Osteocyte (in vitro differentiated cells): ENCODE measurements around the gene CGNL1. TPM values are rescaled to one million over a fixed set of nuclear protein-coding genes. Genes with fewer than 3 reads are reported as not detected.

Source experiments
- DNase-seq: peaks from one replicate; pipeline ENCODE4 v3.0.0; 2021; ENCODE audit warnings: mixed read lengths; ENCODE audit not compliant: unreplicated experiment; ENCODE audit errors: extremely low spot score
- H3K27ac Mint-ChIP-seq: one replicate; pipeline ENCODE4 v1.8.0; 2021; ENCODE audit warnings: mild to moderate bottlenecking, mixed read lengths; ENCODE audit not compliant: unreplicated experiment
- H3K27me3 Mint-ChIP-seq: one replicate; pipeline ENCODE4 v1.8.0; 2021; ENCODE audit warnings: mixed read lengths; ENCODE audit not compliant: unreplicated experiment
- H3K36me3 Mint-ChIP-seq: one replicate; pipeline ENCODE4 v1.8.0; 2021; ENCODE audit warnings: mixed read lengths; ENCODE audit not compliant: unreplicated experiment
- H3K4me1 Mint-ChIP-seq: one replicate; pipeline ENCODE4 v1.8.0; 2021; ENCODE audit warnings: mixed read lengths; ENCODE audit not compliant: unreplicated experiment
- H3K4me3 Mint-ChIP-seq: one replicate; pipeline ENCODE4 v1.8.0; 2021; ENCODE audit warnings: mild to moderate bottlenecking, moderate library complexity, mixed read lengths; ENCODE audit not compliant: unreplicated experiment
- H3K9me3 Mint-ChIP-seq: one replicate; pipeline ENCODE4 v1.8.0; 2021; ENCODE audit warnings: mixed read lengths; ENCODE audit not compliant: unreplicated experiment
- total RNA-seq: library from RNA; stranded (reverse); gene quantifications from 2 replicates; pipeline ENCODE4 v1.2.1, GENCODE V29; 2021
- TF ChIP-seq, protein P1 (sequence below): fragments of 200-600 bp; sonication (generic); IDR thresholded peaks from 2 replicates; pipeline ENCODE4 v1.5.0; 2021; ENCODE audit warnings: antibody characterized with exemption, mild to moderate bottlenecking, moderate library complexity

Gene CGNL1
- total RNA-seq, 1 donor from 2014 or later: 6.2 TPM

DNA sequence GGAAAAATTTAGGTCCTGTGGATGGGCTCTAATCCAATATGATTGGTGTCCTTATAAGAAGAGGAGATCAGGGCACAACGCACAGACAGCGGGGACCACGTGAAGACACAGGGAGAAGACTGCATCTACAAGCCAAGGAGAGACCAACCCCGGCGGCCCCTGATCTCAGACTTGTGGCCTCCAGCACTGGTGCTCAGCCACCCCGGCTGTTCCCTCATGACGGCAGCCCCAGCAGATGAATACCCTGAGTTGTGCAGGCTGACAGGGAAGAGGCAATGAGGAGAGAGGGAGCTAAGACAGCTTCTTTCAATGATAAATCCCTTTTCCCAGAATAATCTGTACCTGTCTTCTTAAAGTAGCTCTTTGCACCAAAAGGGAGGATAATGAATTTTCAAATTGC lies 33.3 kb upstream of the CGNL1 start:
- no peak overlapping the region for H3K27ac Mint-ChIP-seq
- H3K9me3 Mint-ChIP-seq: peaks cover under 1% of the 10 kb centered on the region
- H3K4me1 Mint-ChIP-seq: peaks cover 12% of the 10 kb centered on the region
- no peak for DNase-seq
- H3K27me3 Mint-ChIP-seq: peaks cover 8% of the 10 kb centered on the region
- no peak overlapping the region for H3K4me3 Mint-ChIP-seq
- TF ChIP-seq, protein P1, sequence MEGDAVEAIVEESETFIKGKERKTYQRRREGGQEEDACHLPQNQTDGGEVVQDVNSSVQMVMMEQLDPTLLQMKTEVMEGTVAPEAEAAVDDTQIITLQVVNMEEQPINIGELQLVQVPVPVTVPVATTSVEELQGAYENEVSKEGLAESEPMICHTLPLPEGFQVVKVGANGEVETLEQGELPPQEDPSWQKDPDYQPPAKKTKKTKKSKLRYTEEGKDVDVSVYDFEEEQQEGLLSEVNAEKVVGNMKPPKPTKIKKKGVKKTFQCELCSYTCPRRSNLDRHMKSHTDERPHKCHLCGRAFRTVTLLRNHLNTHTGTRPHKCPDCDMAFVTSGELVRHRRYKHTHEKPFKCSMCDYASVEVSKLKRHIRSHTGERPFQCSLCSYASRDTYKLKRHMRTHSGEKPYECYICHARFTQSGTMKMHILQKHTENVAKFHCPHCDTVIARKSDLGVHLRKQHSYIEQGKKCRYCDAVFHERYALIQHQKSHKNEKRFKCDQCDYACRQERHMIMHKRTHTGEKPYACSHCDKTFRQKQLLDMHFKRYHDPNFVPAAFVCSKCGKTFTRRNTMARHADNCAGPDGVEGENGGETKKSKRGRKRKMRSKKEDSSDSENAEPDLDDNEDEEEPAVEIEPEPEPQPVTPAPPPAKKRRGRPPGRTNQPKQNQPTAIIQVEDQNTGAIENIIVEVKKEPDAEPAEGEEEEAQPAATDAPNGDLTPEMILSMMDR: no peak
- H3K36me3 Mint-ChIP-seq: no peaks in the 10 kb centered on the region

DNA sequence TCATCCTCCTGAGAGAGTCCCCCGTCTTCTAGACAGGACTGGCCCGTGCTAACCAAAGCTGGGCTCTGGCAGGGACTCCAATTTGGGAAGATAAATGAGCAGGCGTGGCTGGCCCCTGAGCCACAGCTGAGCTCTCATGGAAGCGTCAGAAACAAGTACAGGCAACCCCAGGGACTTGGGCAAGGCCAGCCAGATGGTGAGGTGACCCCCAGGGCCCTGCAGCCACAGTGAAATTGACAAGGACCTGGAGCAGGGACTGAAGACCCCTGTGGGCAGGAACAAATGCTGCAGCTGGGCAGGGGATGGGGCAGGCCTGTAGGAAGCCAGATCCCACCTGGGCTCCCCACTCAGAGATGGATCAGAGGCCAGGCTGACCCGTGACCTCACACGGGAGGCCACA lies 32.8 kb upstream of the CGNL1 start:
- peaks cover 8% of the 10 kb centered on the region for H3K27me3 Mint-ChIP-seq
- TF ChIP-seq, protein P1: no peak
- peaks cover 10% of the 10 kb centered on the region for H3K4me1 Mint-ChIP-seq
- no peak overlapping the region for H3K4me3 Mint-ChIP-seq
- H3K36me3 Mint-ChIP-seq: no peaks in the 10 kb centered on the region
- no peak overlapping the region for H3K27ac Mint-ChIP-seq
- H3K9me3 Mint-ChIP-seq: peaks cover 5% of the 10 kb centered on the region
- DNase-seq: no peak

DNA sequence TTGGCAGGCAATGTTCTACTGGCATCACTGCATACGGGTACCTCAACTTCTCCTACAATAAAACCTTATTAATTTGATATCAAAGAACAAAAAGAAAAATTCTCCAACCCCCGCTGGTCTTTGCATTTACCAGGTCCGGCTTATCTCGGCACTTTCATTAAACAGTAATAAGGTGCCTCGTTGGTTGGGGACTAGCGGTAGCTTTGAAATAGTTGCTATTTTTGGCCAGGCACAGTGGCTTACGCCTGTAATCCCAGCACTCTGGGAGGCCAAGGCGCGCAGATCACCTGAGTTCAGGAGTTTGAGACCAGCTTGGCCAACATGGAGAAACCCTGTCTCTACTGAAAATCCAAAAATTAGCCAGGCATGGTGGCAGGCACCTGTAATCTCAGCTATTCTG lies 32.0 kb upstream of the CGNL1 start:
- H3K4me1 Mint-ChIP-seq: peaks cover 10% of the 10 kb centered on the region
- H3K4me3 Mint-ChIP-seq: no peak overlapping the region
- peaks cover 7% of the 10 kb centered on the region for H3K9me3 Mint-ChIP-seq

DNA sequence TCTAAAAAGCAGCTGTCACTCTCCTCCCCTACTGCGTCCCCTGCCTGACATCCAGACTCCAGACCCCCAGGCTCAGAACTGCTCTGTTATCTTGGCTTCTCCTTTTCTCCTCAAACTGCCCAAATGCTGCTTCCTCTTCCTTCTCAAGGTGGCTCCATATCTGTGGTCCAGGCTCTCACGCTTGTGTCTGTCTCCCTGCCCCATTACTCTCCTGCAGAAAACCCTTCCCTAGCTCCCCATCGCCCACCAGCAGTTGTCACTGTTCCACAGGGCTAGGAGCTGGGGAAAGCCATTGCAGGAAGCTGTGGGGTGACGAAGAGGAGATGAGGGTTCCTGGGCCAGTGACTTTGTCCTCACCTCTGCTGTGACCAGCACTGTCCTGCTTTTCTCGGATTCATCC lies 30.7 kb upstream of the CGNL1 start:
- DNase-seq: no peak
- Mint-ChIP-seq H3K9me3 (peaks cover 7% of the 10 kb centered on the region), H3K4me3 (no peak overlapping the region), H3K4me1 (peaks cover 7% of the 10 kb centered on the region), H3K27me3 (peaks cover 8% of the 10 kb centered on the region), H3K36me3 (no peaks in the 10 kb centered on the region), H3K27ac (no peak overlapping the region)
- TF ChIP-seq, protein P1: peak; percentile 57

More for the DNA sequence above, 32.0 kb upstream of the CGNL1 start:
- H3K27me3 Mint-ChIP-seq: peaks cover 8% of the 10 kb centered on the region
- DNase-seq: no peak
- H3K36me3 Mint-ChIP-seq: no peaks in the 10 kb centered on the region
- TF ChIP-seq, protein P1: no peak
- H3K27ac Mint-ChIP-seq: no peak overlapping the region

DNA sequence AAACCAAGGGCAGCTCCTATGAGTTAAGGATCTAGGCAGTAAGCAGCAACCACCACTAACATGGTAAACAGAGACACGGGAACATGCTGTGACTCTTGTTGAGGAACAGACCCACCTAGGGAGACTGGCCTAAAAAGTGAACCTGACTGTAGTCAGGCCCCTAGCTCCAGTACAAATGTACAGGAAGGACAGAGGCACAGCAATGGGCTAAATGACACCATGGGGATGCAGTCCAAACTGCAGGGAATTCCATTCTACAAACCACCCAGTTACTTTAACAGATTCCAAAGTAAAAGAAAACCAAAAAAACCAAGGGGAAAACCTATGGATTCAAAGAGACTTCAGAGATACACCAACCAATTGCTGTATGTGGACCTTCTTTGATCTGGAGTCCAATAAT lies 28.2 kb upstream of the CGNL1 start:
- H3K9me3 Mint-ChIP-seq: peaks cover 7% of the 10 kb centered on the region
- H3K4me3 Mint-ChIP-seq: no peak overlapping the region
- TF ChIP-seq, protein P1: no peak
- H3K36me3 Mint-ChIP-seq: no peaks in the 10 kb centered on the region
- H3K4me1 Mint-ChIP-seq: peaks cover 1% of the 10 kb centered on the region
- H3K27me3 Mint-ChIP-seq: peaks cover 3% of the 10 kb centered on the region
- DNase-seq: no peak
- H3K27ac Mint-ChIP-seq: no peak overlapping the region
